22Rv1 (cell line): ENCODE results near the gene ACSBG1.

ENCODE experiments used
- ZFX ChIP-seq: fragments of 450-650 bp; IDR thresholded peaks from 2 replicates; pipeline ENCODE4 v1.6.1; 2017; ENCODE audit warnings: antibody characterized with exemption, borderline replicate concordance
- TF ChIP-seq, protein P1 (sequence below): fragments of 450-650 bp; IDR thresholded peaks from 2 replicates; pipeline ENCODE4 v1.5.1; 2017; ENCODE audit warnings: mild to moderate bottlenecking

GRCh38 chr15:78205856-78206255 is 28.5 kb downstream of the ACSBG1 start:
- TF ChIP-seq, protein P1, sequence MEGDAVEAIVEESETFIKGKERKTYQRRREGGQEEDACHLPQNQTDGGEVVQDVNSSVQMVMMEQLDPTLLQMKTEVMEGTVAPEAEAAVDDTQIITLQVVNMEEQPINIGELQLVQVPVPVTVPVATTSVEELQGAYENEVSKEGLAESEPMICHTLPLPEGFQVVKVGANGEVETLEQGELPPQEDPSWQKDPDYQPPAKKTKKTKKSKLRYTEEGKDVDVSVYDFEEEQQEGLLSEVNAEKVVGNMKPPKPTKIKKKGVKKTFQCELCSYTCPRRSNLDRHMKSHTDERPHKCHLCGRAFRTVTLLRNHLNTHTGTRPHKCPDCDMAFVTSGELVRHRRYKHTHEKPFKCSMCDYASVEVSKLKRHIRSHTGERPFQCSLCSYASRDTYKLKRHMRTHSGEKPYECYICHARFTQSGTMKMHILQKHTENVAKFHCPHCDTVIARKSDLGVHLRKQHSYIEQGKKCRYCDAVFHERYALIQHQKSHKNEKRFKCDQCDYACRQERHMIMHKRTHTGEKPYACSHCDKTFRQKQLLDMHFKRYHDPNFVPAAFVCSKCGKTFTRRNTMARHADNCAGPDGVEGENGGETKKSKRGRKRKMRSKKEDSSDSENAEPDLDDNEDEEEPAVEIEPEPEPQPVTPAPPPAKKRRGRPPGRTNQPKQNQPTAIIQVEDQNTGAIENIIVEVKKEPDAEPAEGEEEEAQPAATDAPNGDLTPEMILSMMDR = no peak
- no peak for TF ChIP-seq ZFX
